OCI-LY1 (cell line): Measurements from ENCODE around the gene PARD6A.

Experiments used
- CTCF ChIP-seq: fragments of 200-600 bp; sonication (generic), shearing (Covaris generic); IDR thresholded peaks from 2 replicates; pipeline ENCODE4 v1.5.1; 2017; ENCODE audit warnings: mild to moderate bottlenecking, antibody characterized with exemption, low read length, moderate library complexity, mixed read lengths
- EZH2 ChIP-seq: fragments of 200-600 bp; sonication (generic), shearing (Covaris generic); IDR thresholded peaks from 2 replicates; pipeline ENCODE4 v1.8.0; 2017; ENCODE audit warnings: borderline replicate concordance, mixed run types, mild to moderate bottlenecking, antibody characterized with exemption, low read length, moderate library complexity, mixed read lengths

GRCh38 chr16:67676939-67677338 lies 16.2 kb downstream of the PARD6A start:
- TF ChIP-seq CTCF (no peak), EZH2 (no peak)
